GM12878 (cell line): ENCODE measurements around the gene UVRAG.

Source experiments
- FOXK2 ChIP-seq: fragments of 450-650 bp; IDR thresholded peaks from 2 replicates; pipeline ENCODE4 v1.6.1; 2017; ENCODE audit warnings: mild to moderate bottlenecking, moderate library complexity
- JUND ChIP-seq: IDR thresholded peaks from 2 replicates; pipeline ENCODE4 v1.6.1; 2012; ENCODE audit warnings: low read depth, mild to moderate bottlenecking, low read length, improper control_type of control experiment, moderate library complexity
- TCF12 ChIP-seq: IDR thresholded peaks from 2 replicates; pipeline ENCODE4 v1.6.1; 2011; ENCODE audit warnings: low read depth, mild to moderate bottlenecking, low read length
- TF ChIP-seq, protein P1 (sequence below), 3 experiments: IDR thresholded peaks in 2 of 3; conservative IDR thresholded peaks in 1 of 3; 2 replicates each; pipeline ENCODE4 v1.5.1; 2011; ENCODE audit warnings: low read depth in 3 of 3, low read length in 3 of 3, mild to moderate bottlenecking in 3 of 3, control low read depth in 2 of 3, moderate library complexity in 2 of 3, inconsistent platforms in 1 of 3, mixed read lengths in 1 of 3; ENCODE audit not compliant: control insufficient read depth in 2 of 3, insufficient read depth in 1 of 3; ENCODE audit errors: extremely low read depth in 1 of 3
- TF ChIP-seq, protein P2 (sequence below): IDR thresholded peaks from 2 replicates; pipeline ENCODE4 v1.6.1; 2012; ENCODE audit warnings: low read length, inconsistent platforms
- TF ChIP-seq, protein P3 (sequence below): fragments of 450-650 bp; IDR thresholded peaks from 2 replicates; pipeline ENCODE4 v1.6.1; 2016; ENCODE audit warnings: mild to moderate bottlenecking

DNA sequence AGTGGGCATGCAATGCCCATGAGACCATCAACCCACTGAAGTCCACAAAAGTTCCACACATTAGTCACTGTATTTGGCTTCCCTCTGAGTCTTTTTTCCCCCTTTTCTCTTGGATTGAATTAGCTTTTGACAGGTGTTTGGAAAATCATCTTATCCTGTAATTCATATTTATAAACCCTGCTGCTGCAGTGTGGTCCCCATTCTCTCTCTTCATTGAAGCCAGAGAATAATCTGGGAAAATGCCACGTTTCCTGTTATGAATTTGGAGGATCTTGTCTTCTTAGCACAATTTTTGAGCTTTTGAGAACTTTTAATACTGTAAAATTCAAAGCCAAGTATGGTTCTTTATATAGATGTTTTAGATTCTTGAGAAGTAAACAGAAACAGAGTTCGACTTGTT, 84.8 kb downstream of the UVRAG start:
- TF ChIP-seq, protein P1, sequence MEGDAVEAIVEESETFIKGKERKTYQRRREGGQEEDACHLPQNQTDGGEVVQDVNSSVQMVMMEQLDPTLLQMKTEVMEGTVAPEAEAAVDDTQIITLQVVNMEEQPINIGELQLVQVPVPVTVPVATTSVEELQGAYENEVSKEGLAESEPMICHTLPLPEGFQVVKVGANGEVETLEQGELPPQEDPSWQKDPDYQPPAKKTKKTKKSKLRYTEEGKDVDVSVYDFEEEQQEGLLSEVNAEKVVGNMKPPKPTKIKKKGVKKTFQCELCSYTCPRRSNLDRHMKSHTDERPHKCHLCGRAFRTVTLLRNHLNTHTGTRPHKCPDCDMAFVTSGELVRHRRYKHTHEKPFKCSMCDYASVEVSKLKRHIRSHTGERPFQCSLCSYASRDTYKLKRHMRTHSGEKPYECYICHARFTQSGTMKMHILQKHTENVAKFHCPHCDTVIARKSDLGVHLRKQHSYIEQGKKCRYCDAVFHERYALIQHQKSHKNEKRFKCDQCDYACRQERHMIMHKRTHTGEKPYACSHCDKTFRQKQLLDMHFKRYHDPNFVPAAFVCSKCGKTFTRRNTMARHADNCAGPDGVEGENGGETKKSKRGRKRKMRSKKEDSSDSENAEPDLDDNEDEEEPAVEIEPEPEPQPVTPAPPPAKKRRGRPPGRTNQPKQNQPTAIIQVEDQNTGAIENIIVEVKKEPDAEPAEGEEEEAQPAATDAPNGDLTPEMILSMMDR (IDR thresholded peaks at IDR 0.05 in 2 of 3, conservative IDR thresholded peaks at IDR 0.05 in 1 of 3; ENCODE audit: control insufficient read depth in 2 of 3, extremely low read depth in 1 of 3, insufficient read depth in 1 of 3, low read depth in 3 of 3, low read length in 3 of 3) = no peak
- TF ChIP-seq, protein P2, sequence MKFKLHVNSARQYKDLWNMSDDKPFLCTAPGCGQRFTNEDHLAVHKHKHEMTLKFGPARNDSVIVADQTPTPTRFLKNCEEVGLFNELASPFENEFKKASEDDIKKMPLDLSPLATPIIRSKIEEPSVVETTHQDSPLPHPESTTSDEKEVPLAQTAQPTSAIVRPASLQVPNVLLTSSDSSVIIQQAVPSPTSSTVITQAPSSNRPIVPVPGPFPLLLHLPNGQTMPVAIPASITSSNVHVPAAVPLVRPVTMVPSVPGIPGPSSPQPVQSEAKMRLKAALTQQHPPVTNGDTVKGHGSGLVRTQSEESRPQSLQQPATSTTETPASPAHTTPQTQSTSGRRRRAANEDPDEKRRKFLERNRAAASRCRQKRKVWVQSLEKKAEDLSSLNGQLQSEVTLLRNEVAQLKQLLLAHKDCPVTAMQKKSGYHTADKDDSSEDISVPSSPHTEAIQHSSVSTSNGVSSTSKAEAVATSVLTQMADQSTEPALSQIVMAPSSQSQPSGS = no peak
- TF ChIP-seq TCF12 (no peak), JUND (no peak), FOXK2 (no peak)
- TF ChIP-seq, protein P3, sequence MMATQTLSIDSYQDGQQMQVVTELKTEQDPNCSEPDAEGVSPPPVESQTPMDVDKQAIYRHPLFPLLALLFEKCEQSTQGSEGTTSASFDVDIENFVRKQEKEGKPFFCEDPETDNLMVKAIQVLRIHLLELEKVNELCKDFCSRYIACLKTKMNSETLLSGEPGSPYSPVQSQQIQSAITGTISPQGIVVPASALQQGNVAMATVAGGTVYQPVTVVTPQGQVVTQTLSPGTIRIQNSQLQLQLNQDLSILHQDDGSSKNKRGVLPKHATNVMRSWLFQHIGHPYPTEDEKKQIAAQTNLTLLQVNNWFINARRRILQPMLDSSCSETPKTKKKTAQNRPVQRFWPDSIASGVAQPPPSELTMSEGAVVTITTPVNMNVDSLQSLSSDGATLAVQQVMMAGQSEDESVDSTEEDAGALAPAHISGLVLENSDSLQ = no peak
